ENCODE results near the gene CHEK2.
"Not testable (repeated sequence)": the region's sequence is repeated elsewhere in the genome, so short reads cannot be mapped to it uniquely, and the experiment has no call there.

CHEK2 gene

GRCh38 chr22:28741785-28742561, at the start of gene CHEK2, which contains the start of gene HSCB:
TSS of gene CHEK2 (minus strand) at chr22:28741820. CDS start at chr22:28734721, 7,099 bp downstream.
TSS of gene HSCB (plus strand) at chr22:28742039. CDS start at chr22:28742096, 57 bp downstream.
- DNase-seq (ENCODE audit: low read depth, low spot score) = peak; percentile 97

GRCh38 chr22:28791124-28791523, 49.5 kb upstream of the CHEK2 start:
- no peak for DNase-seq (ENCODE audit: low read depth, low spot score)

GRCh38 chr22:28788601-28789000, 47.0 kb upstream of the CHEK2 start:
- no peak for DNase-seq (ENCODE audit: low read depth, low spot score)

- DNase-seq (ENCODE audit: low read depth, low spot score) = no peak
Measured at GRCh38 chr22:28783786-28784671, 42.4 kb upstream of the CHEK2 start.

- no peak for DNase-seq (ENCODE audit: low read depth, low spot score)
Measured at GRCh38 chr22:28780296-28780695, 38.7 kb upstream of the CHEK2 start.

- no peak for DNase-seq (ENCODE audit: low read depth, low spot score)
Measured at GRCh38 chr22:28779833-28780232, 38.2 kb upstream of the CHEK2 start.

- no peak for DNase-seq (ENCODE audit: low read depth, low spot score)
Measured at GRCh38 chr22:28774378-28774777, 32.8 kb upstream of the CHEK2 start.

GRCh38 chr22:28773461-28773867, 31.8 kb upstream of the CHEK2 start:
- DNase-seq (ENCODE audit: low read depth, low spot score) = no peak

GRCh38 chr22:28772633-28773460, 31.2 kb upstream of the CHEK2 start, which contains the start of gene CCDC117:
TSS of gene CCDC117 (plus strand) at chr22:28772695. CDS start at chr22:28772850, 155 bp downstream.
- DNase-seq (ENCODE audit: low read depth, low spot score) = peak; percentile 88

- no peak for DNase-seq (ENCODE audit: low read depth, low spot score)
Measured at GRCh38 chr22:28771195-28771791, 29.7 kb upstream of the CHEK2 start.

GRCh38 chr22:28769394-28770085, 27.9 kb upstream of the CHEK2 start:
- DNase-seq (ENCODE audit: low read depth, low spot score) = no peak

GRCh38 chr22:28768701-28769393, 27.2 kb upstream of the CHEK2 start:
- DNase-seq (ENCODE audit: low read depth, low spot score) = no peak

GRCh38 chr22:28766628-28767027, 25.0 kb upstream of the CHEK2 start:
- no peak for DNase-seq (ENCODE audit: low read depth, low spot score)

- DNase-seq (ENCODE audit: low read depth, low spot score) = not testable (repeated sequence)
Measured at GRCh38 chr22:28762000-28762399, 20.4 kb upstream of the CHEK2 start.

GRCh38 chr22:28761449-28761755, 19.8 kb upstream of the CHEK2 start:
- DNase-seq (ENCODE audit: low read depth, low spot score) = no peak

GRCh38 chr22:28759861-28760560, 18.4 kb upstream of the CHEK2 start:
- no peak for DNase-seq (ENCODE audit: low read depth, low spot score)

- not testable (repeated sequence) for DNase-seq (ENCODE audit: low read depth, low spot score)
Measured at GRCh38 chr22:28754512-28754911, 12.9 kb upstream of the CHEK2 start.

GRCh38 chr22:28750471-28750881, 8.9 kb upstream of the CHEK2 start:
- no peak for DNase-seq (ENCODE audit: low read depth, low spot score)

GRCh38 chr22:28743852-28744251, 2.2 kb upstream of the CHEK2 start:
- DNase-seq (ENCODE audit: low read depth, low spot score) = no peak
